Activated naive CD4-positive, alpha-beta T cell treated with anti-CD3 and anti-CD28 coated beads, Interleukin-2, amount 10 ng/mL, durations not matched to agents 7 days and 5 days (primary cell): Measurements from ENCODE around the gene NCR3LG1.

Experiments used
- CTCF ChIA-PET: fragments of 350-600 bp; sonication (Branson Sonifier 250); formaldehyde crosslinking; loops from one replicate; lab custom pipeline; 2021; ENCODE audit warnings: antibody characterized with exemption; lab: Charles Lee
- DNase-seq: peaks from one replicate; pipeline ENCODE4 v3.0.0-alpha.2; 2020
- H3K27ac Mint-ChIP-seq: one replicate; pipeline ENCODE4 v1.8.0; 2021; ENCODE audit warnings: mild to moderate bottlenecking, moderate library complexity, mixed read lengths
- H3K27me3 Mint-ChIP-seq: one replicate; pipeline ENCODE4 v1.8.0; 2021; ENCODE audit warnings: mild to moderate bottlenecking, mixed read lengths
- H3K36me3 Mint-ChIP-seq: one replicate; pipeline ENCODE4 v1.8.0; 2021; ENCODE audit warnings: mixed read lengths
- H3K4me1 Mint-ChIP-seq: one replicate; pipeline ENCODE4 v1.8.0; 2021; ENCODE audit warnings: mixed read lengths
- H3K4me3 Mint-ChIP-seq: one replicate; pipeline ENCODE4 v1.8.0; 2021; ENCODE audit warnings: mild to moderate bottlenecking, moderate library complexity, mixed read lengths
- H3K9me3 Mint-ChIP-seq: one replicate; pipeline ENCODE4 v1.8.0; 2021; ENCODE audit warnings: mixed read lengths

NCR3LG1 gene

GRCh38 chr11:17352950-17353820 lies 1.6 kb downstream of the NCR3LG1 start:
- CTCF ChIA-PET, result interaction anchor here (1.4 to 2.4 kb wide), 6 partner anchors 26 to 378 kb away, joined by 3 to 7 read pairs (median 5); no protein-coding TSS in a partner anchor
- Mint-ChIP-seq H3K27ac (peak overlapping the region; percentile 24), H3K36me3 (no peaks in the 10 kb centered on the region), H3K4me3 (peak overlapping the region; percentile 73), H3K4me1 (peaks cover 32% of the 10 kb centered on the region), H3K27me3 (peaks cover 52% of the 10 kb centered on the region), H3K9me3 (no peaks in the 10 kb centered on the region)
- DNase-seq, result peak; percentile 60

GRCh38 chr11:17353821-17354600 lies 2.4 kb downstream of the NCR3LG1 start:
- no peaks in the 10 kb centered on the region for H3K36me3 Mint-ChIP-seq
- H3K27me3 Mint-ChIP-seq, result peaks cover 52% of the 10 kb centered on the region
- CTCF ChIA-PET, result interaction anchor here (1.1 to 2.4 kb wide), 10 partner anchors 11 to 377 kb away, joined by 3 to 7 read pairs (median 5); no protein-coding TSS in a partner anchor
- H3K4me3 Mint-ChIP-seq, result peak overlapping the region; percentile 73
- no peak overlapping the region for H3K27ac Mint-ChIP-seq
- DNase-seq, result no peak
- peaks cover 32% of the 10 kb centered on the region for H3K4me1 Mint-ChIP-seq
- no peaks in the 10 kb centered on the region for H3K9me3 Mint-ChIP-seq

GRCh38 chr11:17354601-17354991 lies 3.0 kb downstream of the NCR3LG1 start:
- H3K36me3 Mint-ChIP-seq, result no peaks in the 10 kb centered on the region

DNA sequence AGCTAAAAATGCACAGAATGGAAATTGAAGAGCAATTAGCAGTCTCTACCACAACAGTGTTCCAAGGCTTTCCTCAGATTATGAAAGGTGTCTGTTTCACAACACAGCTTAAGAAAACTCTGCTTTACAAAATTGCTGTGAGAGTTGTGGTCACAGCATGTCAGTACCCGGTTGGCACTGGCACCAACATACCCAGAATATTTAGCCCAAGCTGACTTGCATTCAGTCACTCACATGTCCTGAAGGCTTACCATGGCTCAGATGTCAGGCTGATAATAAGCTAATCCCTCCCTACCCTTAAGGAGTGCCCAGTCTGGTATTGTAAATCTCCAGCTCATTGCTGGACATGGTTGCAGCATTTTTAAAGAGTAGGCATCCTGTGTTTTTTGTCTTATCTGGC lies 14.9 kb downstream of the NCR3LG1 start:
- CTCF ChIA-PET, result interaction anchor here (0.8 to 1.5 kb wide), 3 partner anchors 17 to 162 kb away, joined by 3 to 8 read pairs (median 3); no protein-coding TSS in a partner anchor
- Mint-ChIP-seq H3K4me1 (no peaks in the 10 kb centered on the region), H3K27me3 (peaks cover 4% of the 10 kb centered on the region), H3K36me3 (peaks cover 3% of the 10 kb centered on the region), H3K9me3 (peaks cover 27% of the 10 kb centered on the region), H3K4me3 (no peak overlapping the region), H3K27ac (no peak overlapping the region)
- no peak for DNase-seq

More at GRCh38 chr11:17354601-17354991, 3.0 kb downstream of the NCR3LG1 start:
- no peak overlapping the region for H3K27ac Mint-ChIP-seq
- H3K27me3 Mint-ChIP-seq, result peaks cover 52% of the 10 kb centered on the region
- CTCF ChIA-PET, result interaction anchor here (1.1 to 2.4 kb wide), 11 partner anchors 10 to 377 kb away, joined by 3 to 8 read pairs (median 6); no protein-coding TSS in a partner anchor
- no peaks in the 10 kb centered on the region for H3K9me3 Mint-ChIP-seq
- H3K4me3 Mint-ChIP-seq, result peak overlapping the region; percentile 42
- H3K4me1 Mint-ChIP-seq, result peaks cover 32% of the 10 kb centered on the region
- peak; percentile 74 for DNase-seq

GRCh38 chr11:17368551-17368950 lies 17.0 kb downstream of the NCR3LG1 start:
- peaks cover 3% of the 10 kb centered on the region for H3K36me3 Mint-ChIP-seq
- CTCF ChIA-PET, result no interaction called here
- peaks cover 46% of the 10 kb centered on the region for H3K9me3 Mint-ChIP-seq
- no peak for DNase-seq
- no peaks in the 10 kb centered on the region for H3K27me3 Mint-ChIP-seq
- H3K4me3 Mint-ChIP-seq, result no peak overlapping the region
- no peak overlapping the region for H3K27ac Mint-ChIP-seq
- H3K4me1 Mint-ChIP-seq, result no peaks in the 10 kb centered on the region

DNA sequence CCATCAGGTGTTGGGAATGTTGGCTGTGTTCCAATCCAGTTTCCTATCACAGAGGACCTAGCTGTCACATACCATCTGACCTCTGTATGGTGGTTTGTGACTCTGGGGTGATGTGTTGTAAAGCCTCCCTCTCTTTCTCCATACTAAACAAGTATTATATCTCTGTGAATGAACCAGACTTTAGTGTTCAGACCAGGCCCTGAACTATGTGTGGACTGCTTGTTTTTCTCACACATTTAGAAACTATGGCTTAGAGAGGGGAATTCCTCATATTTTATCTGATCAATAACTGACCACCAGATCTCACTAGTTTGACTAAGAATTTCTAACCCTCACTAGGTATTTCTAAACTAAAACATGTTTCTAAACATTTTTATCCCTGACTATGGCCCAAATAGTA lies 17.5 kb downstream of the NCR3LG1 start:
- H3K4me3 Mint-ChIP-seq, result no peak overlapping the region
- peaks cover 3% of the 10 kb centered on the region for H3K36me3 Mint-ChIP-seq
- no peak overlapping the region for H3K27ac Mint-ChIP-seq
- CTCF ChIA-PET, result no interaction called here
- peaks cover 46% of the 10 kb centered on the region for H3K9me3 Mint-ChIP-seq
- no peak for DNase-seq
- no peaks in the 10 kb centered on the region for H3K4me1 Mint-ChIP-seq
- H3K27me3 Mint-ChIP-seq, result no peaks in the 10 kb centered on the region

- CTCF ChIA-PET, result no interaction called here
- H3K36me3 Mint-ChIP-seq, result peaks cover 3% of the 10 kb centered on the region
- no peak for DNase-seq
- no peaks in the 10 kb centered on the region for H3K27me3 Mint-ChIP-seq
- H3K9me3 Mint-ChIP-seq, result peaks cover 46% of the 10 kb centered on the region
- H3K27ac Mint-ChIP-seq, result no peak overlapping the region
- no peaks in the 10 kb centered on the region for H3K4me1 Mint-ChIP-seq
- no peak overlapping the region for H3K4me3 Mint-ChIP-seq
These were observed 18.2 kb downstream of the NCR3LG1 start for GRCh38 chr11:17369684-17370243.

DNA sequence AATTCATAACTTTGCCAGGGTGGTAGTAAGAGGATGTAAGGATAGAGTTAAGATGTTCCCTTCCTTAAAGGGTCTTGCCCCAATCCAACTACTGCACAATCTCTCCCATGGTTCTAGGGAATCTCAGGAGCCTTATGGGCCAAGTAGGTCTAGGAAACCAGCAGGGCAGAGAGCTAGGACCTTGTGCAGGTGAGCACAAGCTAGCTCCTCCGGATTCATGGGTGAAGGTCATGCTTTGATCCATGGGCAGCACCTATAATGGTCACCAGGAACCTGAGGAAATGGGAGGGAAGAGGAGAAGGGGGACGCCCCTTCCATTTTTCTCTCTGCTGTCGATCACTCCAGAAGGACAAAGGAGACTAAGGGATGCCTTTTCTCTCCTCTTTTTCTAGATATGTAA lies 20.0 kb downstream of the NCR3LG1 start:
- no peaks in the 10 kb centered on the region for H3K27me3 Mint-ChIP-seq
- peaks cover 3% of the 10 kb centered on the region for H3K36me3 Mint-ChIP-seq

GRCh38 chr11:17375547-17375946 lies 23.9 kb downstream of the NCR3LG1 start:
- CTCF ChIA-PET, result interaction anchor here (2.2 kb wide), 1 partner anchor 8 kb away, joined by 11 read pairs; no protein-coding TSS in a partner anchor
- Mint-ChIP-seq H3K9me3 (peaks cover 28% of the 10 kb centered on the region), H3K36me3 (peaks cover 3% of the 10 kb centered on the region), H3K4me3 (no peak overlapping the region), H3K4me1 (no peaks in the 10 kb centered on the region), H3K27me3 (no peaks in the 10 kb centered on the region), H3K27ac (no peak overlapping the region)
- no peak for DNase-seq

More for the DNA sequence above, 20.0 kb downstream of the NCR3LG1 start:
- DNase-seq, result no peak
- H3K4me1 Mint-ChIP-seq, result no peaks in the 10 kb centered on the region
- CTCF ChIA-PET, result no interaction called here
- H3K4me3 Mint-ChIP-seq, result no peak overlapping the region
- peaks cover 46% of the 10 kb centered on the region for H3K9me3 Mint-ChIP-seq
- no peak overlapping the region for H3K27ac Mint-ChIP-seq

DNA sequence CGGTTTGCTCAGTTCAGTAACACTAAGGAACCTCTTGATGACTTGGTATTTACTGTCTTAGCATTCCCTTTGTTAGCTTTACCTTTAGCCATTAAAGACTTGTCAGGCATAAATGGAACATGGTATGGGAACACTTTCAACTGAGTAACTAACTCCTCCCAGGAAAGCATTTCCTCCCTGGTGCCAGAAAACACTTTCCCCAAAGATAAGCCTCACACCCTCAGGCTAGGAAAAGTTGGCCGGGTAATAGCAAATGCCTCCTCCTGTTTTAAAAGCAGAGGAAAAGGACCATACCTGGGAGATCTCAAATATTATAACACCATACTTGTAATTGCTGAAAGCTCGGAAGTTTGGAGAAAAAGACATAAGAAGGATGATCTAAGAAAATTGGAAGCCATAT lies 24.9 kb downstream of the NCR3LG1 start:
- no peak for DNase-seq
- CTCF ChIA-PET, result no interaction called here
- Mint-ChIP-seq H3K27me3 (no peaks in the 10 kb centered on the region), H3K9me3 (peaks cover 19% of the 10 kb centered on the region), H3K36me3 (no peaks in the 10 kb centered on the region), H3K27ac (no peak overlapping the region), H3K4me1 (no peaks in the 10 kb centered on the region), H3K4me3 (no peak overlapping the region)

GRCh38 chr11:17378655-17379054 lies 27.1 kb downstream of the NCR3LG1 start:
- Mint-ChIP-seq H3K9me3 (no peaks in the 10 kb centered on the region), H3K4me1 (no peaks in the 10 kb centered on the region), H3K36me3 (no peaks in the 10 kb centered on the region), H3K4me3 (no peak overlapping the region), H3K27ac (no peak overlapping the region), H3K27me3 (peaks cover 8% of the 10 kb centered on the region)
- no peak for DNase-seq
- CTCF ChIA-PET, result interaction anchor here (0.9 to 7.4 kb wide), 3 partner anchors 10 to 127 kb away, joined by 3 to 143 read pairs (median 7); partner anchors contain the start of gene KCNJ11

DNA sequence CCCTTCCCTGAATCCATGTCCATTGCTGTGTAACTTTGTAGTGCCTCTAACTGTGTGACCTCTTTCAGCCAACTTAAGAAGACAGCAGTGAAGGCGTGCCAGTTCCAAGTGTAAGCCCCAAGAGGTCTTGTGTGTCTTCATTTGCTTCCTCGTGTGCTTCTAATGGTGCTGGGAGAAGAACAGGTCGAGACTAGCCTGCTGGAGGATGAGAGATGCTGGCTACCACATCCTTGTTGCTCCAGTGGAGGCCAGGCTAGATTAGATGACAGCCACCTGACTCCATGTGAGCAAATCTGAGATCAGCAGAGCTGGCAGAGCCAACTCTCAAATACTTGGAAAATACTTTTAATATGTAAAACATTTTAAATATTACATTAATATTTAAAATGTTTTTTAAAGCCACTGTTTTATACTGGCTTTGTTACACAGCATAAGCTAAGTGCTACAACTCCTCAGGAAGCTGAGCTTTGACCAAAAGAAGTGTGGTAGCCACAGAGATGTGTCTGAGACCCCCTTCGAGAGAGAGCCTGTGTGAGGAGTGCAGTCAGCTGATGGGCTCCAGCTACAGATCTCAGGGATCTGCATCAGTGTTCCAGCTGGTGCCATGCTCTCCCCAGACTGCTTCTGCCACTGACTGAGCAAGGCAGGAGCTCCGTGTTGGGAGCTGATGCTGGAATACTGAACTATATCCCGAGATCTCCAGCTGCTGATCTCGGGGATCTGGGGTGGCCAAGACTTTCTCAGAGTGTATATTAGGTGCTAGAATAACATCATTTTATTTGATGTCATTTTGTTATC lies 28.0 kb downstream of the NCR3LG1 start:
- Mint-ChIP-seq H3K4me1 (no peaks in the 10 kb centered on the region), H3K9me3 (no peaks in the 10 kb centered on the region), H3K4me3 (no peak overlapping the region), H3K27ac (no peak overlapping the region), H3K27me3 (peaks cover 13% of the 10 kb centered on the region), H3K36me3 (no peaks in the 10 kb centered on the region)
- CTCF ChIA-PET, result interaction anchor here (1.5 to 7.4 kb wide), 3 partner anchors 25 to 149 kb away, joined by 5 to 143 read pairs (median 7); no protein-coding TSS in a partner anchor
- DNase-seq, result no peak

DNA sequence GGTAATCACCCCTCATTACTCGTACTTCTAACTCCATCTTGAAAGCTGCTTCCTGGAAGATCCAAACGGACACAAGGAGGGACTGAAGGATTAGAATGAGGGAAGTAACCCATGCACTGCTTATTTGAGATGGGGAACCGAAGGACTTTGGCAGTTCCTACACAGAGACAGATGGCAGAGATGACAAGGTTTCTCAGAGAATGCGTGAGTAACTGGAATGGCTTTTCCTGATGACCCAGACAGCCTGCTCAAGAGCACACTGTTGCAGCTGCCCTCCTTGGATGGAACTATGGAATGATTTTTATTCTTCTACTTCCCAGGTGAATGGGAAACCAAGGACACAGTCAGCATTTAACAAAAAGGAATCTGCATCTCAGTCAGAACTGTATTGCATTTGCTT lies 29.6 kb downstream of the NCR3LG1 start:
- Mint-ChIP-seq H3K4me1 (no peaks in the 10 kb centered on the region), H3K4me3 (no peak overlapping the region), H3K36me3 (no peaks in the 10 kb centered on the region), H3K27ac (no peak overlapping the region), H3K9me3 (no peaks in the 10 kb centered on the region), H3K27me3 (peaks cover 19% of the 10 kb centered on the region)
- CTCF ChIA-PET, result interaction anchor here (0.6 to 7.4 kb wide), 3 partner anchors 54 to 147 kb away, joined by 3 to 143 read pairs (median 5); no protein-coding TSS in a partner anchor
- DNase-seq, result no peak
